H9 (cell line): ENCODE data around the gene EPS15. TPM values are rescaled to one million over a fixed set of nuclear protein-coding genes. Genes with fewer than 3 reads are reported as not detected.

ENCODE experiments used
- DNase-seq: peaks from one replicate; pipeline ENCODE4 v3.0.0-alpha.2; 2017
- H2AFZ ChIP-seq: one replicate; pipeline ENCODE4 v1.6.1; 2013; ENCODE audit warnings: mild to moderate bottlenecking, low read length, control low read depth, moderate library complexity
- H2AK5ac ChIP-seq: 2 replicates; pipeline ENCODE4 v1.6.1; 2013; ENCODE audit warnings: low read length, control low read depth, mixed read lengths; ENCODE audit not compliant: insufficient read length
- H2BK120ac ChIP-seq: one replicate; pipeline ENCODE4 v1.6.1; 2013; ENCODE audit warnings: low read depth, mild to moderate bottlenecking, low read length, control low read depth, inconsistent platforms; ENCODE audit not compliant: poor library complexity, severe bottlenecking
- H2BK12ac ChIP-seq: 2 replicates; pipeline ENCODE4 v1.6.1; 2013; ENCODE audit warnings: low read length, control low read depth, mixed read lengths, low read depth; ENCODE audit not compliant: insufficient read length
- H2BK15ac ChIP-seq: 2 replicates; pipeline ENCODE4 v1.6.1; 2013; ENCODE audit warnings: low read depth, low read length, control low read depth
- H2BK20ac ChIP-seq: one replicate; pipeline ENCODE4 v1.6.1; 2013; ENCODE audit warnings: low read depth, mild to moderate bottlenecking, low read length, control low read depth, inconsistent platforms; ENCODE audit not compliant: poor library complexity, severe bottlenecking
- H2BK5ac ChIP-seq: 2 replicates; pipeline ENCODE4 v1.6.1; 2013; ENCODE audit warnings: low read length, control low read depth, mixed read lengths; ENCODE audit not compliant: insufficient read length
- H3K14ac ChIP-seq: 2 replicates; pipeline ENCODE4 v1.6.1; 2013; ENCODE audit warnings: low read length, control low read depth; ENCODE audit not compliant: insufficient read depth
- H3K18ac ChIP-seq: 2 replicates; pipeline ENCODE4 v1.6.1; 2013; ENCODE audit warnings: low read depth, mild to moderate bottlenecking, mixed read lengths, low read length, control low read depth; ENCODE audit not compliant: insufficient read length
- H3K23ac ChIP-seq: 2 replicates; pipeline ENCODE4 v1.6.1; 2013; ENCODE audit warnings: low read length, control low read depth, mixed read lengths, low read depth; ENCODE audit not compliant: insufficient read length
- H3K23me2 ChIP-seq: 2 replicates; pipeline ENCODE4 v1.6.1; 2013; ENCODE audit warnings: low read depth, mild to moderate bottlenecking, mixed read lengths, low read length, control low read depth; ENCODE audit not compliant: insufficient read length, poor library complexity, severe bottlenecking
- H3K27ac ChIP-seq: 2 replicates; pipeline ENCODE4 v1.5.1; 2013; ENCODE audit warnings: low read length, control low read depth, mixed read lengths, low read depth; ENCODE audit not compliant: insufficient read length
- H3K27me3 ChIP-seq: 2 replicates; pipeline ENCODE4 v1.6.1; 2013; ENCODE audit warnings: low read length, control low read depth, inconsistent platforms; ENCODE audit not compliant: insufficient read depth
- H3K4ac ChIP-seq: 2 replicates; pipeline ENCODE4 v1.6.1; 2013; ENCODE audit warnings: low read depth, mild to moderate bottlenecking, control low read depth, inconsistent platforms, low read length, moderate library complexity
- H3K4me1 ChIP-seq: 2 replicates; pipeline ENCODE4 v1.6.1; 2013; ENCODE audit warnings: low read length, control low read depth, inconsistent platforms; ENCODE audit not compliant: insufficient read depth
- H3K4me2 ChIP-seq: 2 replicates; pipeline ENCODE4 v1.6.1; 2013; ENCODE audit warnings: low read length, control low read depth, mixed read lengths; ENCODE audit not compliant: insufficient read length, insufficient read depth
- H3K56ac ChIP-seq: 2 replicates; pipeline ENCODE4 v1.6.1; 2013; ENCODE audit warnings: low read depth, mild to moderate bottlenecking, mixed read lengths, low read length, control low read depth; ENCODE audit not compliant: insufficient read length
- H3K79me1 ChIP-seq: 2 replicates; pipeline ENCODE4 v1.6.1; 2013; ENCODE audit warnings: low read depth, mild to moderate bottlenecking, moderate library complexity, low read length, control low read depth, inconsistent platforms; ENCODE audit not compliant: insufficient read depth, poor library complexity, severe bottlenecking
- H3K79me2 ChIP-seq: 2 replicates; pipeline ENCODE4 v1.6.1; 2013; ENCODE audit warnings: low read length, control low read depth, inconsistent platforms; ENCODE audit not compliant: insufficient read depth
- H3K9ac ChIP-seq: 2 replicates; pipeline ENCODE4 v1.6.1; 2013; ENCODE audit warnings: low read length, control low read depth, mixed read lengths; ENCODE audit not compliant: insufficient read length; ENCODE audit errors: extremely low read depth
- H3K9me3 ChIP-seq: one replicate; pipeline ENCODE4 v1.6.1; 2013; ENCODE audit warnings: low read depth, low read length, inconsistent platforms; ENCODE audit not compliant: control insufficient read depth
- H3T11ph ChIP-seq: one replicate; pipeline ENCODE4 v1.6.1; 2013; ENCODE audit warnings: mild to moderate bottlenecking, low read length, control low read depth, inconsistent platforms
- H4K20me1 ChIP-seq: one replicate; pipeline ENCODE4 v1.6.1; 2013; ENCODE audit not compliant: control insufficient read depth, insufficient read length, insufficient read depth
- H4K5ac ChIP-seq: 2 replicates; pipeline ENCODE4 v1.6.1; 2013; ENCODE audit warnings: low read depth, mild to moderate bottlenecking, mixed read lengths, low read length, control low read depth; ENCODE audit not compliant: insufficient read length
- H4K8ac ChIP-seq: replicated peaks from 2 replicates; pipeline ENCODE4 v1.6.1; 2013; ENCODE audit warnings: low read length, control low read depth, mixed read lengths, low read depth; ENCODE audit not compliant: insufficient read length
- H4K91ac ChIP-seq: 2 replicates; pipeline ENCODE4 v1.6.1; 2013; ENCODE audit warnings: low read depth, mild to moderate bottlenecking, moderate library complexity, mixed read lengths, low read length, control low read depth; ENCODE audit not compliant: insufficient read length
- H3K27ac Mint-ChIP-seq, 3 experiments: 2 replicates in 2 of 3; 3 replicates in 1 of 3; pipeline ENCODE4 v1.8.0; 2020 to 2021; ENCODE audit warnings: mixed read lengths in 3 of 3, mild to moderate bottlenecking in 1 of 3, moderate library complexity in 1 of 3
- H3K27me3 Mint-ChIP-seq: 2 replicates; pipeline ENCODE4 v1.8.0; 2021; ENCODE audit warnings: low read depth, mild to moderate bottlenecking, moderate library complexity, mixed read lengths
- H3K36me3 Mint-ChIP-seq, 3 experiments: 2 replicates in 2 of 3; 3 replicates in 1 of 3; pipeline ENCODE4 v1.8.0; 2020 to 2021; ENCODE audit warnings: low read depth in 3 of 3, mixed read lengths in 3 of 3; ENCODE audit not compliant: insufficient read depth in 1 of 3
- H3K4me1 Mint-ChIP-seq, 2 experiments: 2 replicates each; pipeline ENCODE4 v1.8.0; 2020; ENCODE audit warnings: mixed read lengths in 2 of 2
- H3K4me3 Mint-ChIP-seq, 2 experiments: 2 replicates in 1 of 2; 3 replicates in 1 of 2; pipeline ENCODE4 v1.8.0; 2020 to 2021; ENCODE audit warnings: mild to moderate bottlenecking in 2 of 2, mixed read lengths in 2 of 2, moderate library complexity in 1 of 2
- H3K9me3 Mint-ChIP-seq, 2 experiments: 2 replicates in 1 of 2; 3 replicates in 1 of 2; pipeline ENCODE4 v1.8.0; 2020; ENCODE audit warnings: mild to moderate bottlenecking in 2 of 2, mixed read lengths in 2 of 2, moderate library complexity in 1 of 2
- WGBS: extraction: QIAGEN DNeasy Blood & Tissue Kit; methylation state at CpG from one replicate; pipeline ENCODE4 v1.1.7; 2013; ENCODE audit warnings: missing lambda C conversion rate, low lambda C conversion rate, mixed read lengths; ENCODE audit not compliant: insufficient read length; ENCODE audit errors: extremely low coverage; 5-methylcytosine and 5-hydroxymethylcytosine counted together
- total RNA-seq: library from RNA; stranded (reverse); gene quantifications from 2 replicates; pipeline ENCODE4 v1.2.1, GENCODE V29; 2021
- TF ChIP-seq, protein P1 (sequence below): fragments of 200-600 bp; sonication (generic); conservative IDR thresholded peaks from 3 replicates; pipeline ENCODE4 v1.8.0; 2021; ENCODE audit warnings: antibody characterized with exemption, mild to moderate bottlenecking

EPS15 gene
- total RNA-seq, 1 experiment from 2014 or later = 44.1 TPM

DNA sequence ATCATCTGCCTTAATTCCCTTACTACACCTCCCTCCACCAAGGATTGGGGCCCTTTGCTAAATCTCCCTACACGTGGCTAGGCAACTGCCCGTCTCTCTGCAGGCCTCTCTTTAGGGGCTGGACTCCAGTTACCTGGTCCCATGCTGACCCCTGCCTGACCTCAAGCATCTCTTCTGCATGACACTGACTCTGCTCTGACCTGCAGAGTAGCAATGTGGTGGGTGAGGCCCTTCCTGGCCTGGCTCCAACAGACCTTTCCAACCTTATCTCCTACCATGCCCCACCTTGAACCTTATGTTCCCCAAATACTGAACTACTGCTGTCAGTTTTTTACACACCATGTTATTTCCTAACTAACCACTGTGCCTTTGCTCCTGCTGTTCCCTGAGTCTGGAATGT, 45.9 kb upstream of the EPS15 start:
- Histone ChIP-seq H2BK20ac (no peak overlapping the region), H4K91ac (no peak overlapping the region), H3K4me1 (peaks cover 3% of the 10 kb centered on the region; the same call in 1 of the 2 replicates), H3K9ac (no peak overlapping the region), H3T11ph (no peak overlapping the region), H3K56ac (no peak overlapping the region), H4K8ac (no peak overlapping the region), H4K5ac (no peak overlapping the region), H3K23ac (no peak overlapping the region), H3K4ac (no peak overlapping the region), H3K79me1 (no peaks in the 10 kb centered on the region), H3K14ac (no peak overlapping the region), H3K27me3 (no peaks in the 10 kb centered on the region), H3K79me2 (no peaks in the 10 kb centered on the region), H2BK120ac (no peak overlapping the region), H2AK5ac (no peak overlapping the region), H3K4me2 (no peak overlapping the region), H4K20me1 (no peaks in the 10 kb centered on the region), H3K9me3 (no peaks in the 10 kb centered on the region), H2BK5ac (no peak overlapping the region), H3K27ac (no peak overlapping the region), H3K18ac (no peak overlapping the region), H3K23me2 (no peaks in the 10 kb centered on the region), H2BK15ac (no peak overlapping the region), H2BK12ac (no peak overlapping the region), H2AFZ (no peak overlapping the region)
- peak; percentile 43 for DNase-seq
- Mint-ChIP-seq H3K9me3 (no peaks in the 10 kb centered on the region), H3K4me1 (peaks cover 13 to 17% of the 10 kb centered on the region in 2 experiments), H3K27ac (no peak overlapping the region), H3K4me3 (no peak overlapping the region), H3K36me3 (no peaks in the 10 kb centered on the region), H3K27me3 (no peaks in the 10 kb centered on the region)
- TF ChIP-seq, protein P1, sequence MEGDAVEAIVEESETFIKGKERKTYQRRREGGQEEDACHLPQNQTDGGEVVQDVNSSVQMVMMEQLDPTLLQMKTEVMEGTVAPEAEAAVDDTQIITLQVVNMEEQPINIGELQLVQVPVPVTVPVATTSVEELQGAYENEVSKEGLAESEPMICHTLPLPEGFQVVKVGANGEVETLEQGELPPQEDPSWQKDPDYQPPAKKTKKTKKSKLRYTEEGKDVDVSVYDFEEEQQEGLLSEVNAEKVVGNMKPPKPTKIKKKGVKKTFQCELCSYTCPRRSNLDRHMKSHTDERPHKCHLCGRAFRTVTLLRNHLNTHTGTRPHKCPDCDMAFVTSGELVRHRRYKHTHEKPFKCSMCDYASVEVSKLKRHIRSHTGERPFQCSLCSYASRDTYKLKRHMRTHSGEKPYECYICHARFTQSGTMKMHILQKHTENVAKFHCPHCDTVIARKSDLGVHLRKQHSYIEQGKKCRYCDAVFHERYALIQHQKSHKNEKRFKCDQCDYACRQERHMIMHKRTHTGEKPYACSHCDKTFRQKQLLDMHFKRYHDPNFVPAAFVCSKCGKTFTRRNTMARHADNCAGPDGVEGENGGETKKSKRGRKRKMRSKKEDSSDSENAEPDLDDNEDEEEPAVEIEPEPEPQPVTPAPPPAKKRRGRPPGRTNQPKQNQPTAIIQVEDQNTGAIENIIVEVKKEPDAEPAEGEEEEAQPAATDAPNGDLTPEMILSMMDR = no peak
- WGBS = no CpG with 5 or more reads among the region's 2 CpGs
